ENCODE results near the gene CAPNS1.
"Not testable (repeated sequence)": the region's sequence is repeated elsewhere in the genome, so short reads cannot be mapped to it uniquely, and the experiment has no call there.

The CAPNS1 gene

GRCh38 chr19:36114721-36115452 lies 25.0 kb upstream of the CAPNS1 start, which contains the start of gene POLR2I:
Gene POLR2I, minus strand, starts transcription at chr19:36114875. Its CDS starts 19 bp downstream, at chr19:36114856.
- peak; percentile 98 to 99 (median 99) for DNase-seq

- no peak for DNase-seq
Observed at GRCh38 chr19:36115453-36116343, 24.2 kb upstream of the CAPNS1 start, which contains the start of gene TBCB. Gene TBCB, plus strand, starts transcription at chr19:36115468. Its CDS starts 93 bp downstream, at chr19:36115561.

- DNase-seq = no peak
Observed at GRCh38 chr19:36116344-36116637, 23.6 kb upstream of the CAPNS1 start.

- DNase-seq = peak in 2 of 3 experiments; percentile 79 to 93
Observed at GRCh38 chr19:36120092-36120983, 19.5 kb upstream of the CAPNS1 start.

GRCh38 chr19:36120984-36121358 lies 18.9 kb upstream of the CAPNS1 start:
- DNase-seq = no peak

- DNase-seq = no peak
Observed at GRCh38 chr19:36121486-36122124, 18.3 kb upstream of the CAPNS1 start.

GRCh38 chr19:36125557-36125956 lies 14.3 kb upstream of the CAPNS1 start:
- DNase-seq = no peak

- peak in 1 of 3 experiments; percentile 52 for DNase-seq
Observed at GRCh38 chr19:36128392-36128736, 11.5 kb upstream of the CAPNS1 start.

- not testable (repeated sequence) for DNase-seq
Observed at GRCh38 chr19:36131221-36131620, 8.6 kb upstream of the CAPNS1 start.

GRCh38 chr19:36134867-36135266 lies 5.0 kb upstream of the CAPNS1 start:
- DNase-seq = not testable (repeated sequence)

GRCh38 chr19:36136964-36137686 lies 2.7 kb upstream of the CAPNS1 start:
- peak in 1 of 3 experiments; percentile 25 for DNase-seq

- no peak for DNase-seq
Observed at GRCh38 chr19:36139120-36139472, 770 bp upstream of the CAPNS1 start.

- peak; percentile 72 to 85 (median 74) for DNase-seq
Observed at GRCh38 chr19:36140304-36141038, 605 bp downstream of the CAPNS1 start.

- DNase-seq = peak; percentile 72 to 94 (median 89)
Observed at GRCh38 chr19:36141039-36141927, 1.4 kb downstream of the CAPNS1 start.

- no peak for DNase-seq
Observed at GRCh38 chr19:36142046-36142445, 2.2 kb downstream of the CAPNS1 start.

- no peak for DNase-seq
Observed at GRCh38 chr19:36142496-36142895, 2.6 kb downstream of the CAPNS1 start.

GRCh38 chr19:36144624-36145023 lies 4.8 kb downstream of the CAPNS1 start:
- no peak for DNase-seq

GRCh38 chr19:36149673-36150406 lies 10.0 kb downstream of the CAPNS1 start:
- peak in 1 of 3 experiments; percentile 3 for DNase-seq

GRCh38 chr19:36150586-36150985 lies 10.7 kb downstream of the CAPNS1 start:
- DNase-seq = no peak
